ENCODE data around the gene CEP164.

DNA sequence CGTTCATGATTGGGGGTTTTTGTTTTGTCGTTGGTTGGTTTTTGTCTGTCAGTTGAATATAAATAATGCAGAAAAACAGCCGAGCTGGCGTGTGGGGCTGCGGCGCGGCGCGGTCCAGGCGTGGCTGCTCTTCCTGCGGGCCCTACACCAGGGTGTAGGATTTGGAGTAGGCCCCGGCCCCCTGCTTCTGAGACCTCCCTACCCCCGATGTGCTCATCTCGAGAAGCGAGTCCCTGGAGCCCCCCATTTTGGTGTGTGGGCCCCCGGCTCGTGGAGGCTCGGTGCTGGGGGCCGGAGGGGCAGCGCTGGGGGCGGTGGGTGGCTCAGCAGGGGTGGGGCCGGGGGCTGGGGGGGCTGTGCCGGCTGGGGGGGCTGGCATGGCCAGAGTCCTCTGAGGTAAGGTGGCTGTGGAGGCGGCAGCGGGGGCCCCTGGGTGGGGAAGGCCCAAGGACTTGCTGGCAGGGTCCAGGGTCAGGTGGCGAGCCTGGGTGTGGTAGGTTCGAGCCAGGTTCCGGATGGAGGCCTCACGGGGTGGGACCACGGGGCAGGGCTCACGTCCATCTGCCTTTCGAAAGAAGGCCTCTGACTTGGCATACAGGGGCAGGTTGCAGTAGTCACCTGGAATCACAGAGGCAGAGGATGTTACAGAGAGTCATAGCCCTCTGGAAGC, 100.7 kb downstream of the CEP164 start:
- TF ChIP-seq, protein P1, sequence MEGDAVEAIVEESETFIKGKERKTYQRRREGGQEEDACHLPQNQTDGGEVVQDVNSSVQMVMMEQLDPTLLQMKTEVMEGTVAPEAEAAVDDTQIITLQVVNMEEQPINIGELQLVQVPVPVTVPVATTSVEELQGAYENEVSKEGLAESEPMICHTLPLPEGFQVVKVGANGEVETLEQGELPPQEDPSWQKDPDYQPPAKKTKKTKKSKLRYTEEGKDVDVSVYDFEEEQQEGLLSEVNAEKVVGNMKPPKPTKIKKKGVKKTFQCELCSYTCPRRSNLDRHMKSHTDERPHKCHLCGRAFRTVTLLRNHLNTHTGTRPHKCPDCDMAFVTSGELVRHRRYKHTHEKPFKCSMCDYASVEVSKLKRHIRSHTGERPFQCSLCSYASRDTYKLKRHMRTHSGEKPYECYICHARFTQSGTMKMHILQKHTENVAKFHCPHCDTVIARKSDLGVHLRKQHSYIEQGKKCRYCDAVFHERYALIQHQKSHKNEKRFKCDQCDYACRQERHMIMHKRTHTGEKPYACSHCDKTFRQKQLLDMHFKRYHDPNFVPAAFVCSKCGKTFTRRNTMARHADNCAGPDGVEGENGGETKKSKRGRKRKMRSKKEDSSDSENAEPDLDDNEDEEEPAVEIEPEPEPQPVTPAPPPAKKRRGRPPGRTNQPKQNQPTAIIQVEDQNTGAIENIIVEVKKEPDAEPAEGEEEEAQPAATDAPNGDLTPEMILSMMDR (IDR thresholded peaks at IDR 0.05), result no peak
- TF ChIP-seq POLR2A (IDR thresholded peaks at IDR 0.05), result no peak

All from vagina (tissue), 2 donors.